Gastroesophageal sphincter (tissue), 4 donors: ENCODE results near the gene METTL26. TPM values are rescaled to one million over a fixed set of nuclear protein-coding genes. Genes with fewer than 3 reads are reported as not detected.
A peak's percentile ranks its signal among the peaks of the same experiment; 100 is the strongest.

Experiments
- ATAC-seq: fragments of 150-250 bp; one replicate; pipeline ENCODE4 v1.9.1; 2016; ENCODE audit warnings: mild to moderate bottlenecking, moderate library complexity
- H3K27ac ChIP-seq, 4 donors: fragments of 200-600 bp; sonication (generic) in 3 of 4; 1 replicate in 3 of 4; 2 replicates in 1 of 4; pipeline ENCODE4 v1.5.1; 2016 to 2019
- H3K27me3 ChIP-seq: fragments of 200-600 bp; sonication (generic); one replicate; pipeline ENCODE4 v1.5.1; 2019
- H3K36me3 ChIP-seq, 2 donors: fragments of 200-600 bp; sonication (generic); one replicate each; pipeline ENCODE4 v1.5.1; 2019; ENCODE audit warnings: control low read depth in 1 of 2
- H3K4me1 ChIP-seq, 3 donors: fragments of 200-600 bp; sonication (generic); 1 replicate in 2 of 3; 2 replicates in 1 of 3; pipeline ENCODE4 v1.5.1; 2016 to 2019; ENCODE audit warnings: control low read depth in 2 of 3
- H3K4me3 ChIP-seq, 2 donors: fragments of 200-600 bp; sonication (generic); one replicate each; pipeline ENCODE4 v1.5.1; 2019; ENCODE audit warnings: mild to moderate bottlenecking in 1 of 2, moderate library complexity in 1 of 2
- H3K9me3 ChIP-seq, 3 donors: fragments of 200-600 bp; sonication (generic); one replicate each; pipeline ENCODE4 v1.5.1; 2017 to 2019; ENCODE audit warnings: control low read depth in 2 of 3
- EP300 ChIP-seq: sonication (generic); formaldehyde crosslinking; IDR thresholded peaks from one replicate; pipeline ENCODE4 v1.6.1; 2017; ENCODE audit warnings: antibody characterized with exemption, mild to moderate bottlenecking
- POLR2A ChIP-seq, 2 donors: fragments of 450-650 bp; IDR thresholded peaks; one replicate each; pipeline ENCODE4 v1.6.1; 2017; ENCODE audit warnings: antibody characterized with exemption in 2 of 2, mild to moderate bottlenecking in 2 of 2, moderate library complexity in 1 of 2
- POLR2AphosphoS5 ChIP-seq: sonication (generic); formaldehyde crosslinking; IDR thresholded peaks from one replicate; pipeline ENCODE4 v1.6.1; 2017; ENCODE audit warnings: antibody characterized with exemption
- WGBS, 2 donors: methylation state at CpG; one replicate each; pipeline ENCODE4 v1.1.5; 2018; ENCODE audit warnings: low coverage in 1 of 2; 5-methylcytosine and 5-hydroxymethylcytosine counted together
- total RNA-seq, 4 donors: library from RNA; depleted of rRNA; stranded (reverse); fragments of >200 nt; gene quantifications; one replicate each; pipeline ENCODE4 v1.1.0, GENCODE V29; 2016
- TF ChIP-seq, protein P1 (sequence below), 4 experiments: fragments of 200-600 bp in 2 of 4; fragments of 450-650 bp in 2 of 4; sonication (generic) in 1 of 4; IDR thresholded peaks; one replicate each; pipeline ENCODE4 v1.5.1; 2017 to 2019; ENCODE audit warnings: antibody characterized with exemption in 4 of 4, mild to moderate bottlenecking in 2 of 4, moderate library complexity in 2 of 4

The METTL26 gene
- total RNA-seq, 4 donors from 2014 or later = 94.8 to 146 (median 112) TPM

DNA sequence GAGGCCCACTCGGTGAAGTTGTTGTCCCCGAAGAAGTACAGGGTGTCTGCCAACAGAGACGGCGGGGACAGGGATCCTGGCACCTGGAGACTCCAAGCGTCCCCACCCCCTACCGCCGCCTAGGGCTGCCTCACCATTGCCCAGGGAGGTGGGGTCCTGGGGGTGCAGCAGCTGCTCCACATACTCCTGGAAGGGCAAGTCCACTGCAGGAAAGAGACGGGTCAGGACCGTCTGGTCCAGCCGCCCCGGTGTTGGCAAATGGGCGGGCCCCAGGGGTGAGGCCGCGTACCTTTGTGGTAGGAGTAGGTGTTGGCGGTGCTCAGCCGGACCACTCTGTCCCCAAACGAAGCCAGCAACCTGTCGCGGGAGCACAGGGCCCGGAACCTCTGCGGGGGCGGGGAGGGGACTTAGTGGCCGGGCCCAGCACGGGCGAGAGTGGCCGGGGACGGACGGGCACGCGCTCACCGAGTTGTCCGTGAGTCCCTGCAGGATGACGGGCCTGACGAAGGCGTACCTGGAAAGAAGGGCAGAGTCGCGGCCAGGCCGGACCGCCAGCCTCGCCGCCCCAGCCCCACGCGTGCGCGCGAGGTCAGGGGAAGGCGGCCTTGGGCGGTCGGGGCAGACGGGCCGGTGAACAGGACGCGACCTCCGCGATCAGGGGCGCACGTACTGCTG is 47.4 kb upstream of the METTL26 start:
- peaks cover 0 to 77% (median 47%) of the 10 kb centered on the region in 3 donors for H3K4me1 ChIP-seq
- WGBS, 2 donors = 59% methylated on average over 7 of the region's 57 CpGs; no CpG with 5 or more reads in 1 of the 2 donors
- H3K9me3 ChIP-seq = no peaks in the 10 kb centered on the region
- H3K27ac ChIP-seq = peak overlapping the region in 3 of 4 donors; percentile 79 to 88 (median 86)
- no peak for ATAC-seq
- H3K36me3 ChIP-seq = peaks cover 0 to 46% of the 10 kb centered on the region in 2 donors
- no peaks in the 10 kb centered on the region for H3K27me3 ChIP-seq
- TF ChIP-seq EP300 = no peak
- TF ChIP-seq POLR2A (IDR thresholded peaks at IDR 0.05) = no peak
- TF ChIP-seq, protein P1, sequence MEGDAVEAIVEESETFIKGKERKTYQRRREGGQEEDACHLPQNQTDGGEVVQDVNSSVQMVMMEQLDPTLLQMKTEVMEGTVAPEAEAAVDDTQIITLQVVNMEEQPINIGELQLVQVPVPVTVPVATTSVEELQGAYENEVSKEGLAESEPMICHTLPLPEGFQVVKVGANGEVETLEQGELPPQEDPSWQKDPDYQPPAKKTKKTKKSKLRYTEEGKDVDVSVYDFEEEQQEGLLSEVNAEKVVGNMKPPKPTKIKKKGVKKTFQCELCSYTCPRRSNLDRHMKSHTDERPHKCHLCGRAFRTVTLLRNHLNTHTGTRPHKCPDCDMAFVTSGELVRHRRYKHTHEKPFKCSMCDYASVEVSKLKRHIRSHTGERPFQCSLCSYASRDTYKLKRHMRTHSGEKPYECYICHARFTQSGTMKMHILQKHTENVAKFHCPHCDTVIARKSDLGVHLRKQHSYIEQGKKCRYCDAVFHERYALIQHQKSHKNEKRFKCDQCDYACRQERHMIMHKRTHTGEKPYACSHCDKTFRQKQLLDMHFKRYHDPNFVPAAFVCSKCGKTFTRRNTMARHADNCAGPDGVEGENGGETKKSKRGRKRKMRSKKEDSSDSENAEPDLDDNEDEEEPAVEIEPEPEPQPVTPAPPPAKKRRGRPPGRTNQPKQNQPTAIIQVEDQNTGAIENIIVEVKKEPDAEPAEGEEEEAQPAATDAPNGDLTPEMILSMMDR (IDR thresholded peaks at IDR 0.05) = no peak
- TF ChIP-seq POLR2AphosphoS5 = peak; percentile 3
- H3K4me3 ChIP-seq = peak overlapping the region; percentile 47 to 81

GRCh38 chr16:682493-683395 is 46.6 kb upstream of the METTL26 start:
- peaks cover 0 to 40% of the 10 kb centered on the region in 2 donors for H3K36me3 ChIP-seq
- peak overlapping the region in 1 of 4 donors; percentile 86 for H3K27ac ChIP-seq
- no peaks in the 10 kb centered on the region for H3K9me3 ChIP-seq
- peaks cover 0 to 72% (median 45%) of the 10 kb centered on the region in 3 donors for H3K4me1 ChIP-seq
- no peak for ATAC-seq
- no peak for TF ChIP-seq POLR2AphosphoS5
- WGBS, 2 donors = 76 to 81% methylated on average over 5 to 8 of the region's 36 CpGs
- H3K4me3 ChIP-seq = peak overlapping the region in 1 of 2 donors; percentile 81
- H3K27me3 ChIP-seq = no peaks in the 10 kb centered on the region

DNA sequence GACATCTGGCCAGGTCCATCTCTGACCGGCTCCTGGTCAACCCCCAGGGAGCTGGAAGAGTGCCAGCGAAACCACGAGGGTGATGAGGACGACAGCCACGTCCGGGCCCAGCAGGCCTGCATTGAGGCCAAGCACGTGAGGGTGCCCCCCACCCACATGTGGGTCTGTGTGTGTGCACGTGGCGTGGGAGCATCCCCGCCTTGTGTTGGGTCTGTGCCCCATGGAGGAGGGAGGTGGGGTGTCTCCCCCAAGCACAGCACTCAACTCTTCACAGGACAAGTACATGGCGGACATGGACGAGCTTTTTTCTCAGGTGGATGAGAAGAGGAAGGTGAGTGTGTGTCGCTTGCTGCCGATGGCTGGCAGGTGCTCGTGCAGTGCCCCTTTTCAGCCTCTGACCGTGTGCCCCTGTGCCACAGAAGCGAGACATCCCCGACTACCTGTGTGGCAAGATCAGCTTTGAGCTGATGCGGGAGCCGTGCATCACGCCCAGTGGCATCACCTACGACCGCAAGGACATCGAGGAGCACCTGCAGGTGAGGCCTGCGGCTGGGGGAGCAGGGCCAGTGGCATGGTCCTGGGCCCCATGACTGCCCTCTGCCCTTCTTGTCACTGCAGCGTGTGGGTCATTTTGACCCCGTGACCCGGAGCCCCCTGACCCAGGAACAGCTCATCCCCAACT is 45.8 kb upstream of the METTL26 start:
- 78 to 100% methylated on average over 1 to 3 of the region's 28 CpGs for WGBS, 2 donors
- Histone ChIP-seq H3K36me3 (peaks cover 0 to 31% of the 10 kb centered on the region in 2 donors), H3K9me3 (no peaks in the 10 kb centered on the region), H3K4me3 (peak overlapping the region in 1 of 2 donors; percentile 97), H3K27me3 (peaks cover 8% of the 10 kb centered on the region), H3K4me1 (peaks cover 0 to 72% (median 45%) of the 10 kb centered on the region in 3 donors), H3K27ac (no peak overlapping the region)
- TF ChIP-seq POLR2AphosphoS5 (no peak), POLR2A (IDR thresholded peaks at IDR 0.05) (no peak), EP300 (no peak)
- TF ChIP-seq, protein P1 (IDR thresholded peaks at IDR 0.05) = no peak
- no peak for ATAC-seq

DNA sequence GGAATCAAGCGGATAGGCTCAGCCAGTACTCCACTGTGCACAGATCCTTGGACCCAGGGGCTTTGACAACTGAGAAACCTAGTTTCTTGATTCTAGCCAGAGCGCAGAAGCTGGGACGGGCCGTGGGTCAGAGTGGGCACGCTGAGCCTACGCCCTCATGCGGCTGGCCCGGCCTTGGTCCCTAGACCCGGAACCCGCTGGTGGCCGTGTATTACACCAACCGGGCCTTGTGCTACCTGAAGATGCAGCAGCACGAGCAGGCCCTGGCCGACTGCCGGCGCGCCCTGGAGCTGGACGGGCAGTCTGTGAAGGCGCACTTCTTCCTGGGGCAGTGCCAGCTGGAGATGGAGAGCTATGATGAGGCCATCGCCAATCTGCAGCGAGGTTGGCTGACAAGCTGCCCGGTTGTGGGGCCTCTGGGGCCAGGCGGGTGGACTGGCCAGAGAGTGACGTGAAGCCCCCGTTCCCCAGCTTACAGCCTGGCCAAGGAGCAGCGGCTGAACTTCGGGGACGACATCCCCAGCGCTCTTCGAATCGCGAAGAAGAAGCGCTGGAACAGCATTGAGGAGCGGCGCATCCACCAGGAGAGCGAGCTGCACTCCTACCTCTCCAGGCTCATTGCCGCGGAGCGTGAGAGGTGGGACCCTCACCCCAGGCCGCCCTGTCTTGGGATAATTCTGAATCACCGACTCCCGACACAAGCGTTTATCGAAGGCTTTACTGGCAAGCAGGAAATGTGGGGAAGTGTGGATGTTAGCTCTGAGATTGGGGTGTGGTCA is 45.1 kb upstream of the METTL26 start:
- WGBS, 2 donors = 80% methylated on average over 1 of the region's 44 CpGs; no CpG with 5 or more reads in 1 of the 2 donors
- Histone ChIP-seq H3K9me3 (no peaks in the 10 kb centered on the region), H3K4me1 (peaks cover 0 to 70% (median 48%) of the 10 kb centered on the region in 3 donors), H3K27me3 (peaks cover 8% of the 10 kb centered on the region), H3K27ac (peak overlapping the region; percentile 37 to 100 (median 95)), H3K36me3 (peaks cover 0 to 24% of the 10 kb centered on the region in 2 donors), H3K4me3 (peak overlapping the region; percentile 59 to 97)
- no peak for ATAC-seq
- TF ChIP-seq POLR2AphosphoS5 = no peak
- TF ChIP-seq EP300 = no peak
- TF ChIP-seq POLR2A (IDR thresholded peaks at IDR 0.05) = no peak
- TF ChIP-seq, protein P1 (IDR thresholded peaks at IDR 0.05) = no peak
